Measurements from ENCODE around the gene BCAM. TPM values are rescaled to one million over a fixed set of nuclear protein-coding genes. Genes with fewer than 3 reads are reported as not detected.

BCAM gene
- polyA plus RNA-seq, 1 donor from 2014 or later = 0.54 TPM

GRCh38 chr19:44772959-44773358 lies 35.9 kb upstream of the BCAM start:
- no peaks in the 10 kb centered on the region for H3K36me3 ChIP-seq (ENCODE audit: insufficient read depth, low read length)
- H3F3A ChIP-seq (ENCODE audit: insufficient read depth, low read length, poor library complexity, severe bottlenecking) = no peaks in the 10 kb centered on the region
- no peak overlapping the region for H2AFZ ChIP-seq (ENCODE audit: low read depth, low read length)
- H3K9me2 ChIP-seq (ENCODE audit: insufficient read depth, low read length) = no peaks in the 10 kb centered on the region
- no peak overlapping the region for H3K4me3 ChIP-seq (ENCODE audit: low read length)
- H3K9ac ChIP-seq (ENCODE audit: low read length) = no peak overlapping the region
- H3K79me2 ChIP-seq (replicated peaks; ENCODE audit: insufficient read depth, low read length) = no peaks in the 10 kb centered on the region
- H3K9me3 ChIP-seq (ENCODE audit: low read length) = no peaks in the 10 kb centered on the region
- H3K27ac ChIP-seq (ENCODE audit: low read length) = no peak overlapping the region
- H4K20me1 ChIP-seq (ENCODE audit: insufficient read depth) = no peaks in the 10 kb centered on the region
- no peak overlapping the region for H3K4me2 ChIP-seq (ENCODE audit: low read length)
- TF ChIP-seq MXI1 (conservative IDR thresholded peaks at IDR 0.05; ENCODE audit: poor library complexity, severe bottlenecking) = no peak
- TF ChIP-seq TAF1 (IDR thresholded peaks at IDR 0.05; ENCODE audit: low read depth) = no peak
- TF ChIP-seq EZH2 (IDR thresholded peaks at IDR 0.05; ENCODE audit: borderline replicate concordance, insufficient read depth, low read length, poor library complexity, severe bottlenecking) = no peak
- TF ChIP-seq, protein P1, sequence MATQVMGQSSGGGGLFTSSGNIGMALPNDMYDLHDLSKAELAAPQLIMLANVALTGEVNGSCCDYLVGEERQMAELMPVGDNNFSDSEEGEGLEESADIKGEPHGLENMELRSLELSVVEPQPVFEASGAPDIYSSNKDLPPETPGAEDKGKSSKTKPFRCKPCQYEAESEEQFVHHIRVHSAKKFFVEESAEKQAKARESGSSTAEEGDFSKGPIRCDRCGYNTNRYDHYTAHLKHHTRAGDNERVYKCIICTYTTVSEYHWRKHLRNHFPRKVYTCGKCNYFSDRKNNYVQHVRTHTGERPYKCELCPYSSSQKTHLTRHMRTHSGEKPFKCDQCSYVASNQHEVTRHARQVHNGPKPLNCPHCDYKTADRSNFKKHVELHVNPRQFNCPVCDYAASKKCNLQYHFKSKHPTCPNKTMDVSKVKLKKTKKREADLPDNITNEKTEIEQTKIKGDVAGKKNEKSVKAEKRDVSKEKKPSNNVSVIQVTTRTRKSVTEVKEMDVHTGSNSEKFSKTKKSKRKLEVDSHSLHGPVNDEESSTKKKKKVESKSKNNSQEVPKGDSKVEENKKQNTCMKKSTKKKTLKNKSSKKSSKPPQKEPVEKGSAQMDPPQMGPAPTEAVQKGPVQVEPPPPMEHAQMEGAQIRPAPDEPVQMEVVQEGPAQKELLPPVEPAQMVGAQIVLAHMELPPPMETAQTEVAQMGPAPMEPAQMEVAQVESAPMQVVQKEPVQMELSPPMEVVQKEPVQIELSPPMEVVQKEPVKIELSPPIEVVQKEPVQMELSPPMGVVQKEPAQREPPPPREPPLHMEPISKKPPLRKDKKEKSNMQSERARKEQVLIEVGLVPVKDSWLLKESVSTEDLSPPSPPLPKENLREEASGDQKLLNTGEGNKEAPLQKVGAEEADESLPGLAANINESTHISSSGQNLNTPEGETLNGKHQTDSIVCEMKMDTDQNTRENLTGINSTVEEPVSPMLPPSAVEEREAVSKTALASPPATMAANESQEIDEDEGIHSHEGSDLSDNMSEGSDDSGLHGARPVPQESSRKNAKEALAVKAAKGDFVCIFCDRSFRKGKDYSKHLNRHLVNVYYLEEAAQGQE (IDR thresholded peaks at IDR 0.05; ENCODE audit: borderline replicate concordance) = no peak
- TF ChIP-seq RAD21 (conservative IDR thresholded peaks at IDR 0.05) = no peak
- no peak for TF ChIP-seq CTCF (IDR thresholded peaks at IDR 0.05; ENCODE audit: poor library complexity, severe bottlenecking)
- TF ChIP-seq POLR2AphosphoS5 (IDR thresholded peaks at IDR 0.05) = no peak
- TF ChIP-seq EP300 (conservative IDR thresholded peaks at IDR 0.05; ENCODE audit: poor library complexity, severe bottlenecking) = no peak
- no peak for TF ChIP-seq SMC3 (conservative IDR thresholded peaks at IDR 0.05; ENCODE audit: poor library complexity)
- peaks cover 3% of the 10 kb centered on the region for H3K27me3 ChIP-seq (ENCODE audit: insufficient read depth, low read depth, low read length)

- Histone ChIP-seq H3K4me2 (ENCODE audit: low read length) (no peak overlapping the region), H3K36me3 (ENCODE audit: insufficient read depth, low read length) (no peaks in the 10 kb centered on the region), H3K27me3 (ENCODE audit: insufficient read depth, low read depth, low read length) (peaks cover 5% of the 10 kb centered on the region), H3K4me3 (ENCODE audit: low read length) (no peak overlapping the region), H3K9ac (ENCODE audit: low read length) (no peak overlapping the region), H3F3A (ENCODE audit: insufficient read depth, low read length, poor library complexity, severe bottlenecking) (no peaks in the 10 kb centered on the region), H3K9me2 (ENCODE audit: insufficient read depth, low read length) (no peaks in the 10 kb centered on the region), H3K27ac (ENCODE audit: low read length) (no peak overlapping the region), H3K79me2 (replicated peaks; ENCODE audit: insufficient read depth, low read length) (no peaks in the 10 kb centered on the region), H3K9me3 (ENCODE audit: low read length) (no peaks in the 10 kb centered on the region), H2AFZ (ENCODE audit: low read depth, low read length) (no peak overlapping the region), H4K20me1 (ENCODE audit: insufficient read depth) (no peaks in the 10 kb centered on the region)
- TF ChIP-seq RAD21 (conservative IDR thresholded peaks at IDR 0.05) (no peak), CTCF (IDR thresholded peaks at IDR 0.05; ENCODE audit: poor library complexity, severe bottlenecking) (no peak), TAF1 (IDR thresholded peaks at IDR 0.05; ENCODE audit: low read depth) (no peak), EP300 (conservative IDR thresholded peaks at IDR 0.05; ENCODE audit: poor library complexity, severe bottlenecking) (no peak), SMC3 (conservative IDR thresholded peaks at IDR 0.05; ENCODE audit: poor library complexity) (no peak), POLR2AphosphoS5 (IDR thresholded peaks at IDR 0.05) (no peak), MXI1 (conservative IDR thresholded peaks at IDR 0.05; ENCODE audit: poor library complexity, severe bottlenecking) (no peak)
- TF ChIP-seq, protein P1 (IDR thresholded peaks at IDR 0.05; ENCODE audit: borderline replicate concordance) = no peak
Observed at GRCh38 chr19:44775676-44776240, 33.1 kb upstream of the BCAM start.

Measured in neural cell (in vitro differentiated cells).